ENCODE results near the gene RFX8.

DNA sequence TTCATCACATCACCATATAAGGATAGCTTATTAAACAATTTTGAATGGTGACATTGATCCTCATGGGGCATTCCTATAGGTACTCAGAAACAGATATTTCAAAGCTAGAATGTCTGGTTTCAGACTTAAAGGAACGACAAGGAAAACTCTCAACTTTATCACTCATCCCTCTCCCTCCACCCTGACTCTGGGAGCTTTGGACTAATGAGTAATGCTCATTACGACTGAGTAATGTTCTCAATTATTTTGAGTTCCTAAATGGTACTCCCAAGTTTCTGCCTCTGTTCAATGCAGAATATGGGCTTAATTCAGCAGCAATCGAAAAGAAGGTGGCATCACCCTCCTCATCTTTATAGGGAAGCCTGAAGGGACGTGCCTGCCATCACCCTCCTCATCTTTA is 43.4 kb downstream of the RFX8 start:
- TF ChIP-seq POLR2A (IDR thresholded peaks at IDR 0.05) (no peak), CTCF (IDR thresholded peaks at IDR 0.05) (no peak)
